Measurements from ENCODE around the gene CD40LG. TPM values are rescaled to one million over a fixed set of nuclear protein-coding genes. Genes with fewer than 3 reads are reported as not detected.

The CD40LG gene
- total RNA-seq = 100 to 1,000 TPM; 114 to 139 TPM

- ChIA-PET POLR2A (no interaction called here), CTCF (interaction anchor here (1.3 kb wide), 1 partner anchor 10 kb away, joined by 3 read pairs; no protein-coding TSS in a partner anchor)
- DNase-seq = peak; percentile 51
- Mint-ChIP-seq H3K4me1 (peaks cover 48% of the 10 kb centered on the region), H3K4me3 (peak within 1 kb of the TSS; percentile 98), H3K9me3 (no peaks in the 10 kb centered on the region), H3K27ac (peak within 1 kb of the TSS; percentile 84), H3K36me3 (ENCODE audit: low read depth) (peaks cover 50% of the 10 kb centered on the region), H3K27me3 (no peaks in the 10 kb centered on the region)
Measured at GRCh38 chrX:136647677-136648360, at the start of gene CD40LG. Gene CD40LG (plus strand): TSS chrX:136648158. CDS start chrX:136648249, 91 bp downstream.

DNA sequence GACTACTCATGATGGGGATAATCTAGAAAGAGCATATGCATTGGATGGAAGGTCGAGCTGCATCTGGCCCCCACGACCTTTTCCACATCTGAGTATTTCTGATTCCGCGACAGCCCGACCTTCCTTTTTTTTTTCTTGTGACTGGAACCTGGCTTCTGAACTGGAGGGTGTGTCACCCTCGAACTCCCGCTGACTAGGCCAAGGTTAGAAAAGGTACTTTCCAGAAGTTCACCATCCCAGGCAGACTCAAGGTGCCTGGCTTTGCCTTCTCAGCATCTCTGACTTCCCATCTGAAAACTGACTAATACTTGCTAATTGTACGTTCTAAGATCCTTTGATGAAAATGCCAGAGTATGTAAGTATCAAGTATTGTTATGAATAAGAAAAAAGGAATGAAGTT lies 49.3 kb upstream of the CD40LG start:
- Mint-ChIP-seq H3K27ac (peak overlapping the region; percentile 86), H3K4me1 (peaks cover 36% of the 10 kb centered on the region), H3K4me3 (no peak overlapping the region), H3K9me3 (peaks cover 3% of the 10 kb centered on the region), H3K27me3 (no peaks in the 10 kb centered on the region), H3K36me3 (ENCODE audit: low read depth) (peaks cover 5% of the 10 kb centered on the region)
- DNase-seq = no peak
- ChIA-PET CTCF (interaction anchor here (0.6 to 1.2 kb wide), 6 partner anchors 10 to 141 kb away, joined by 3 to 5 read pairs (median 4); no protein-coding TSS in a partner anchor), POLR2A (interaction anchor here (0.7 kb wide), 1 partner anchor 592 kb away, joined by 6 read pairs; no protein-coding TSS in a partner anchor)

GRCh38 chrX:136600059-136600458 lies 47.9 kb upstream of the CD40LG start:
- peaks cover 34% of the 10 kb centered on the region for H3K4me1 Mint-ChIP-seq
- POLR2A ChIA-PET = no interaction called here

GRCh38 chrX:136607236-136607635 lies 40.7 kb upstream of the CD40LG start:
- Mint-ChIP-seq H3K4me1 (peaks cover 50% of the 10 kb centered on the region), H3K4me3 (no peak overlapping the region), H3K36me3 (ENCODE audit: low read depth) (peaks cover 11% of the 10 kb centered on the region), H3K27ac (no peak overlapping the region), H3K27me3 (no peaks in the 10 kb centered on the region), H3K9me3 (peaks cover 14% of the 10 kb centered on the region)
- ChIA-PET CTCF (interaction anchor here (1.0 to 1.5 kb wide), 3 partner anchors 9 to 139 kb away, joined by 3 to 7 read pairs (median 3); no protein-coding TSS in a partner anchor), POLR2A (no interaction called here)
- DNase-seq = no peak

More at GRCh38 chrX:136600059-136600458, 47.9 kb upstream of the CD40LG start:
- Mint-ChIP-seq H3K9me3 (no peaks in the 10 kb centered on the region), H3K36me3 (ENCODE audit: low read depth) (peaks cover 5% of the 10 kb centered on the region), H3K27me3 (no peaks in the 10 kb centered on the region), H3K4me3 (no peak overlapping the region), H3K27ac (no peak overlapping the region)
- CTCF ChIA-PET = no interaction called here
- no peak for DNase-seq

GRCh38 chrX:136608295-136608933 lies 39.5 kb upstream of the CD40LG start:
- ChIA-PET POLR2A (interaction anchor here (0.5 kb wide), 1 partner anchor 51 kb away, joined by 8 read pairs; no protein-coding TSS in a partner anchor), CTCF (interaction anchor here (0.7 to 3.0 kb wide), 18 partner anchors 8 to 317 kb away, joined by 3 to 15 read pairs (median 3); no protein-coding TSS in a partner anchor)
- H3K4me3 Mint-ChIP-seq = peak overlapping the region; percentile 40
- H3K27ac Mint-ChIP-seq = peak overlapping the region; percentile 85
- peaks cover 14% of the 10 kb centered on the region for H3K9me3 Mint-ChIP-seq
- H3K27me3 Mint-ChIP-seq = no peaks in the 10 kb centered on the region
- DNase-seq = peak; percentile 68
- H3K36me3 Mint-ChIP-seq (ENCODE audit: low read depth) = peaks cover 11% of the 10 kb centered on the region
- H3K4me1 Mint-ChIP-seq = peaks cover 51% of the 10 kb centered on the region

DNA sequence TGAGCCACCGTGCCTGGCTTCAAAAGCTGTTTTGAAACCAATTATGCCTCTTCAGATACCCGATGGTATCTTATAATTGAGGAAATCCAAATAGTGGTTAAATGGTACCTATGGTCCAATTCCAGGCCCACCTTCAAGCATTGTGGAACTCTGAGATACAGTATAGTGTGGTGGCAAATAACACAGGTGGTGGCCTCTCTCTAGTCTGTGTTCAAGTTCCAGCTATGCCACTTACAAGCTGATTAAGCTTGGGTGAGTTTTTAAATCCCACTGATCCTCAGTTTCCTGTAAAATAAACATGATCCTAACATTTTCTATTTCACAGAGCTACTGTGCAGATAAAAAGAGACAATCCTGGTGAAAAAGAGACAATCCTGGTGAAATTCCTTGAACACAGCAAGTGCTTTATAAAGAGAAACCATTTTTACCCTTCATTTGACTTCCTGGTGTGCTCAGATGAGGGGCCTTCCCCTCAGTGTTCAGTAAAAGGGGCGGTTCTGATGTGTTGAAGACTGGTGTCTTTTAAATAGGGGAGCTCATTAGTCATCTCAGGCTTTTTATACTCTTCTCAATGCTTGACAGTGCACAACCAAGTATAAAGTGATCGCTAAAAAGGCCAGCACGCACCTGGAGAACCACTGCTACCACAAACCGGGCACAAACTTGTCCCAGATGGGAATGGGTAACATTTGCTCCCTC lies 30.8 kb upstream of the CD40LG start:
- peak; percentile 34 for DNase-seq
- ChIA-PET POLR2A (interaction anchor here (0.5 to 0.7 kb wide), 2 partner anchors 9 to 36 kb away, joined by 7 to 8 read pairs; no protein-coding TSS in a partner anchor), CTCF (interaction anchor here (1.4 to 4.0 kb wide), 4 partner anchors 9 to 42 kb away, joined by 3 to 17 read pairs (median 6); no protein-coding TSS in a partner anchor)
- Mint-ChIP-seq H3K9me3 (no peaks in the 10 kb centered on the region), H3K27me3 (no peaks in the 10 kb centered on the region), H3K4me3 (no peak overlapping the region), H3K27ac (peak overlapping the region; percentile 82), H3K36me3 (ENCODE audit: low read depth) (peaks cover 5% of the 10 kb centered on the region), H3K4me1 (peaks cover 73% of the 10 kb centered on the region)

DNA sequence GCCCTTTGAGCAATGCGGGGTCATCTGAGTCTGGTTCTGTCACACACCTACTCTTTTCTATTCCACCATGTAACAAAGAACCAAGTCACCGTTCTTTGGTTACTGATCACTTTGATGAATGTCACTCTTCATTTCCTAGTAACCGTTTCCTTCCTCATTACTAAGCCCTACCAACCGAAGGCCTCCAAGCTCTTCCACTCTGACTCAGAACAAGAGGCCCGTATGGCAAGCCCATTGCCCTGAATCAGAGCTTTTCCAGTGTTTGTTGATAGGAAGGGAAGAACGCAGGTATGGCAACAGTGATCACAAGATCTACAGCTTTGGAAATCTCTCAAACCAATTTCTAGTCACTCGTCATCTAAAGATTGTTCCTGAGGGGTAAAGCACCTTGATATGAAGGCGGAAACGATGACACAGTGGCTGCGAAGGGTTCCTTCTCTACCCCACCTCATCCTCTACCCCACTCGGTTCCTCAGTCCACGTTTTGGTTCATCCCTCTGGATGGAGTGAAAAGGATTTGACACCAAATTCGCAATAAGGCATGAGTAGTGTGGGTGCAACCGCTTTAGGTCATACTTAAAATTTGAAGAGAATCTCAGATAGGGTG lies 28.0 kb upstream of the CD40LG start:
- peaks cover 6% of the 10 kb centered on the region for H3K9me3 Mint-ChIP-seq
- CTCF ChIA-PET = interaction anchor here (0.9 to 4.0 kb wide), 5 partner anchors 9 to 23 kb away, joined by 3 to 17 read pairs (median 4); no protein-coding TSS in a partner anchor
- POLR2A ChIA-PET = interaction anchor here (0.6 kb wide), 1 partner anchor 41 kb away, joined by 3 read pairs; no protein-coding TSS in a partner anchor
- peaks cover 15% of the 10 kb centered on the region for H3K36me3 Mint-ChIP-seq (ENCODE audit: low read depth)
- peak overlapping the region; percentile 86 for H3K27ac Mint-ChIP-seq
- DNase-seq = peak; percentile 52
- no peak overlapping the region for H3K4me3 Mint-ChIP-seq
- no peaks in the 10 kb centered on the region for H3K27me3 Mint-ChIP-seq
- peaks cover 87% of the 10 kb centered on the region for H3K4me1 Mint-ChIP-seq

DNA sequence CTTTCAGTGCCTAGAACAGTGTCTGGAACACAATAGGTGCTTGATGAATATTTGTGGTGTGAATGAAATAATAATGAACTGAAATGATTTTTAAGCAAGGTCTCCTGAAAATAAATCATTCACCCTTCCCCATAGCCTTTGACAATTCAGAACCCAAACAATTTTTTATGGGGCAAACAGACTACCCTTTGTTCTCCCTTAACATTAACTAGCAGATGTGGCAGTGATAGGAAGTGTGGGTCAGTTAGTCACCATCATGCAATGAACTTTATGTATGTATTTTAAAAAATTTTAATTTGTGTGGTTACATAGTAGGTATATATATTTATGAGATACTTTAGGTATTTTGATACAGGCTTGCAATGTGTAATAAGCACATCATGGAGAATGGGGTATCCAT lies 27.2 kb upstream of the CD40LG start:
- Mint-ChIP-seq H3K4me1 (peaks cover 87% of the 10 kb centered on the region), H3K27ac (no peak overlapping the region), H3K36me3 (ENCODE audit: low read depth) (peaks cover 13% of the 10 kb centered on the region), H3K4me3 (no peak overlapping the region), H3K27me3 (no peaks in the 10 kb centered on the region), H3K9me3 (peaks cover 6% of the 10 kb centered on the region)
- POLR2A ChIA-PET = interaction anchor here (0.6 kb wide), 1 partner anchor 40 kb away, joined by 3 read pairs; no protein-coding TSS in a partner anchor
- CTCF ChIA-PET = interaction anchor here (1.5 kb wide), 1 partner anchor 12 kb away, joined by 9 read pairs; no protein-coding TSS in a partner anchor
- DNase-seq = no peak

DNA sequence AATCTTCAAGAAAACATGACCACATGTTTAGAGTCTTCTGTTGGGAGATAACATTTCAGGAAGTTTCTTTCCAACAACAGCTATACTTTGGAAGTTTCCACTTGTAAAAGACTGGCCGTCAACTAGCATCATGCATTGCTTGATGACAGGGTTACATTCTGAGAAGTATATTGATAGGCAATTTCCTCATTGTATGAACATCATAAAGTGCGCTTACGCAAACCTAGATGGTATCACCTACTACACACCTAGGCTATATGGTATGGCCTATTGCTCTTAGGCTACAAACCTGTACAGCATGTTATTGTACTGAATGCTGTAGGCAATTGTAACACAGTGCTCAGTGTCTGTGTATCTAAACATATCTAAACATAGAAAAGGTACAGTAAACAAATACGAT lies 25.4 kb upstream of the CD40LG start:
- H3K4me3 Mint-ChIP-seq = no peak overlapping the region
- DNase-seq = no peak
- CTCF ChIA-PET = interaction anchor here (1.3 to 1.5 kb wide), 3 partner anchors 13 to 36 kb away, joined by 4 to 6 read pairs (median 6); no protein-coding TSS in a partner anchor
- POLR2A ChIA-PET = no interaction called here
- H3K36me3 Mint-ChIP-seq (ENCODE audit: low read depth) = peaks cover 13% of the 10 kb centered on the region
- no peaks in the 10 kb centered on the region for H3K27me3 Mint-ChIP-seq
- H3K27ac Mint-ChIP-seq = no peak overlapping the region
- peaks cover 91% of the 10 kb centered on the region for H3K4me1 Mint-ChIP-seq
- peaks cover 6% of the 10 kb centered on the region for H3K9me3 Mint-ChIP-seq

DNA sequence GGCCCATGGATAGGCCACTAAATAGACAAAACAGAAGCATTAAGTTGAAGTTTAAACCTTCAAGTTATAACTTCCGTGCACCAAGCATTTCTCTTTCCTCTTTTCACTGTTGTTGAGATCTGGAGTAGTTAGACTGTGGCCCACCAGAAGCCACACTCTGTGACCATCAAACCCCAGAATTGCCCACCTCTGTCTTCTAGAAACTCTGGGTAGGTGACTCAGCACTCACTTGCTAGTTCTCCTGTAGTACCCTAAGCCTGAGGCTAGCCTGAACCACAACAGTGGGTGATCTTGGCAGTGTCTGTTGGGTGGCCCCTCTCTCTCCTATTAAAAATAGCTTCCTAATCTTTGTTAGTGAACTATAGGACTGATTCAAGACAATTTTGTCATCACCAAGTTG lies 24.6 kb upstream of the CD40LG start:
- peak overlapping the region; percentile 82 for H3K27ac Mint-ChIP-seq
- H3K36me3 Mint-ChIP-seq (ENCODE audit: low read depth) = peaks cover 13% of the 10 kb centered on the region
- DNase-seq = no peak
- POLR2A ChIA-PET = no interaction called here
- no peaks in the 10 kb centered on the region for H3K27me3 Mint-ChIP-seq
- peaks cover 6% of the 10 kb centered on the region for H3K9me3 Mint-ChIP-seq
- H3K4me1 Mint-ChIP-seq = peaks cover 93% of the 10 kb centered on the region
- CTCF ChIA-PET = interaction anchor here (1.1 kb wide), 1 partner anchor 46 kb away, joined by 4 read pairs; no protein-coding TSS in a partner anchor
- no peak overlapping the region for H3K4me3 Mint-ChIP-seq

DNA sequence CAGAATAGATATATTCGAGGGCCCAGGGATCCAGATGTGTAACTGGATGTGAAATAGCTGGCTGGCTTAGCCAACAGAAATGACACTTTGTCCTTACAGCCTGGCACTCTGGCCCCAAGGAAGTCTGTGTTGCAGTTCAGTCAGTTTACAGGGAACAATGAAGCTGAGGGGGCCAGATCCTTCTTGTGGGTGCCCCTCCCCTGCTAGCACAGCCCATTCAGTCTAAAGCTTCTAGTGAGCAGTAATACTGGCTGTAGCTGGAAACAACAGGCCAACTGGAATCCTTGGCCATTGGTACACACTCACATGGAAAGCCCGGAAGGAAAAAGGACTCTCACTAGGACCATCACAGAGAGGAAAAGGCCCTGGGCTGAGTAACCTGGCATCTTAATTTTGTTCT lies 22.7 kb upstream of the CD40LG start:
- H3K4me3 Mint-ChIP-seq = no peak overlapping the region
- peaks cover 13% of the 10 kb centered on the region for H3K36me3 Mint-ChIP-seq (ENCODE audit: low read depth)
- CTCF ChIA-PET = interaction anchor here (0.9 to 1.6 kb wide), 4 partner anchors 14 to 25 kb away, joined by 3 to 5 read pairs (median 4); no protein-coding TSS in a partner anchor
- peaks cover 93% of the 10 kb centered on the region for H3K4me1 Mint-ChIP-seq
- no peak for DNase-seq
- no peaks in the 10 kb centered on the region for H3K27me3 Mint-ChIP-seq
- peak overlapping the region; percentile 83 for H3K27ac Mint-ChIP-seq
- peaks cover 6% of the 10 kb centered on the region for H3K9me3 Mint-ChIP-seq
- POLR2A ChIA-PET = interaction anchor here (1.5 kb wide), 1 partner anchor 8 kb away, joined by 7 read pairs; no protein-coding TSS in a partner anchor

DNA sequence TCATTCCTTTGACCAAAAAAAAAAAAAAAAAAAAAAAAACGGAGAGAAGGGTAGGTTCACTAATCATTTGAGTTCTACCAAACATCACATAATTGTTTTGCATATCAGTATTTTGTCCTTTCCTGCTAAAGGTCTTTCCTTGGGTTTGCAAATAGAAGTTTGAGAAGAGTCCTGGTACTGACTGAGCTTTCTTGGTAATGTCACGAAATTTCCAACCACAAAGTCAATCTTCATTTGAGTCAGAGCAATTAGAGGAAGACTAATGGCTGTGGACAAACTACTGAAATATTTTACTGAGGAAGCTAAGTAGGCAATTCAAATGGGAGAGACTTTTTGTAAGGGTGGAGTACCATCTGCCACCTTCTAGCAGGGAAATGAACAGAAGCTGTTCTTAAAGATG lies 21.7 kb upstream of the CD40LG start:
- Mint-ChIP-seq H3K27me3 (no peaks in the 10 kb centered on the region), H3K9me3 (peaks cover 6% of the 10 kb centered on the region), H3K4me1 (peaks cover 96% of the 10 kb centered on the region), H3K36me3 (ENCODE audit: low read depth) (peaks cover 13% of the 10 kb centered on the region), H3K27ac (peak overlapping the region; percentile 88), H3K4me3 (peak overlapping the region; percentile 40)
- no peak for DNase-seq
- ChIA-PET POLR2A (interaction anchor here (0.5 to 1.5 kb wide), 4 partner anchors 9 to 27 kb away, joined by 3 to 7 read pairs (median 4); no protein-coding TSS in a partner anchor), CTCF (interaction anchor here (0.5 to 1.8 kb wide), 8 partner anchors 9 to 69 kb away, joined by 3 to 5 read pairs (median 4); no protein-coding TSS in a partner anchor)

Data from activated CD4-positive, alpha-beta T cell treated with anti-CD3 and anti-CD28 coated beads, Interleukin-2, amount 10 ng/mL, durations not matched to agents 7 days and 5 days (primary cell).